A673 (cell line): ENCODE results near the gene H19. TPM values are rescaled to one million over a fixed set of nuclear protein-coding genes. Genes with fewer than 3 reads are reported as not detected.

Source experiments
- BruUV-seq: library from RNA; stranded (reverse); fragments of 400-500 nt; replicated peaks from 2 replicates; lab custom pipeline; 2021; lab: Mats Ljungman, UMichigan
- CTCF ChIA-PET: fragments of 300-600 bp; sonication (Branson Sonifier 250); formaldehyde crosslinking; loops from one replicate; lab custom pipeline; 2022; ENCODE audit warnings: antibody characterized with exemption; lab: Charles Lee
- POLR2A ChIA-PET: fragments of 300-600 bp; sonication (Branson Sonifier 250); formaldehyde crosslinking; loops from one replicate; lab custom pipeline; 2022; ENCODE audit warnings: antibody characterized with exemption; ENCODE audit not compliant: low non-redundant PET; lab: Charles Lee
- DNase-seq: peaks from one replicate; pipeline ENCODE4 v3.0.0-alpha.2; 2015; ENCODE audit warnings: low spot score
- H3K27ac ChIP-seq: fragments of 200-600 bp; sonication (generic); 2 replicates; pipeline ENCODE4 v1.5.1; 2016; ENCODE audit warnings: mixed run types, low read depth, mild to moderate bottlenecking, mixed read lengths, antibody characterized with exemption, low read length; ENCODE audit not compliant: poor library complexity, severe bottlenecking
- H3K27me3 ChIP-seq: fragments of 200-600 bp; sonication (generic); replicated peaks from 2 replicates; pipeline ENCODE4 v1.6.1; 2017; ENCODE audit warnings: mixed run types, low read depth, mild to moderate bottlenecking, mixed read lengths, antibody characterized with exemption, low read length; ENCODE audit not compliant: insufficient read depth, poor library complexity
- H3K36me3 ChIP-seq: fragments of 200-600 bp; sonication (generic); 2 replicates; pipeline ENCODE4 v1.6.1; 2016; ENCODE audit warnings: mixed run types, mild to moderate bottlenecking, mixed read lengths, antibody characterized with exemption, low read length; ENCODE audit not compliant: insufficient read depth, poor library complexity, severe bottlenecking
- H3K4me1 ChIP-seq: fragments of 200-600 bp; sonication (generic); 2 replicates; pipeline ENCODE4 v1.6.1; 2017; ENCODE audit warnings: mixed run types, mild to moderate bottlenecking, mixed read lengths, antibody characterized with exemption, low read length; ENCODE audit not compliant: insufficient read depth, poor library complexity, severe bottlenecking
- H3K4me3 ChIP-seq: fragments of 200-600 bp; sonication (generic); 2 replicates; pipeline ENCODE4 v1.5.1; 2016; ENCODE audit warnings: low read depth, mixed run types, mild to moderate bottlenecking, mixed read lengths, low read length; ENCODE audit not compliant: poor library complexity, severe bottlenecking
- H3K9me3 ChIP-seq: fragments of 200-600 bp; sonication (generic); 2 replicates; pipeline ENCODE4 v1.6.1; 2016; ENCODE audit warnings: mixed run types, low read depth, mild to moderate bottlenecking, mixed read lengths, antibody characterized with exemption, low read length; ENCODE audit not compliant: poor library complexity, severe bottlenecking
- CTCF ChIP-seq: fragments of 300-800, 200-600 bp; sonication (generic); conservative IDR thresholded peaks from 2 replicates; pipeline ENCODE4 v1.5.1; 2017; ENCODE audit warnings: low read depth, mild to moderate bottlenecking, antibody characterized with exemption, low read length, moderate library complexity, mixed read lengths
- EZH2 ChIP-seq: fragments of 200-600 bp; sonication (generic); IDR thresholded peaks from 2 replicates; pipeline ENCODE4 v1.6.1; 2017; ENCODE audit warnings: borderline replicate concordance, low read depth, mild to moderate bottlenecking, mixed read lengths, antibody characterized with exemption, low read length; ENCODE audit not compliant: poor library complexity, severe bottlenecking
- intact Hi-C: fragments of 100-400 bp; cut with micrococcal nuclease; formaldehyde crosslinking; loops from one replicate; pipeline ENCODE4 v1.10.0; 2022; ENCODE audit not compliant: unreplicated experiment
- total RNA-seq: library from RNA; stranded (reverse); gene quantifications from 2 replicates; pipeline ENCODE4 v1.2.3, GENCODE V29; 2021

Gene H19
- total RNA-seq, 1 experiment from 2014 or later = not detected

- Histone ChIP-seq H3K36me3 (no peaks in the 10 kb centered on the region), H3K9me3 (no peaks in the 10 kb centered on the region), H3K27ac (no peak overlapping the region), H3K4me3 (no peak overlapping the region), H3K27me3 (no peaks in the 10 kb centered on the region), H3K4me1 (no peaks in the 10 kb centered on the region)
- intact Hi-C loops = no loop called here
- ChIA-PET POLR2A (no interaction called here), CTCF (no interaction called here)
- no TSS peak for BruUV-seq
- DNase-seq = no peak
- TF ChIP-seq EZH2 (no peak), CTCF (no peak)
Observed at GRCh38 chr11:2039198-2039759, 41.6 kb upstream of the H19 start.

DNA sequence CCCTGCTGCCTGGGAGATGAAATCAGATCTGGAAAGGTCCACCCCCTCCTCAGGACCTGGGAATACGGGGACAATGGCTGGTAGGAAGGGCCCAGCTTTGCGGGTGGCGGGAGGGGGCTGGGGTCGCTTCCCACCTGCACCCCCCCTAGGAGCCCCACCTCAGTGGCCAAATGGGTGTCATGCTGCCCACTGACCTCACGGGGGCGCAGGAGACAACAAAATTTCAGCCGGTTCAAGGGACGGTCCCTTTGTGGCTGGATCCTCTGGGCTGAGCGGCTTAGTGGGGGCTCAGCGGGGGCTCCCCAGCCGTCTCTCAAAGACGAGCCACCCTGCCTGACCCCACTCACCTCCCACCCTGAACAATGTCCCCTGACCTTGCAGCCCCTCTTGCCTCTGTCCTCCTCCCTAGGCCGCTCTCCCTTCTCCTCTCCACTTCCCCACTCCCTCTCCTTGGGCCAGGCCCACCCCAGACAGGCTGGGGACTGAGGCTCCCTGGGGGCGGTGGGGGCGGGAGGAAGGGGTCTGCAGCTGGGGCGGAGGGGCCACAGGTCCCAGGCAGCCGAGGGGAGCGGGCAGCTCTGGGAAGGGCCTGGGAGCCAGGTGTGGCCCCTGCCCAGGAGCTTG is 39.3 kb upstream of the H19 start:
- Histone ChIP-seq H3K27ac (no peak overlapping the region), H3K9me3 (no peaks in the 10 kb centered on the region), H3K4me3 (no peak overlapping the region), H3K27me3 (no peaks in the 10 kb centered on the region), H3K4me1 (no peaks in the 10 kb centered on the region), H3K36me3 (no peaks in the 10 kb centered on the region)
- intact Hi-C loops = no loop called here
- ChIA-PET POLR2A (no interaction called here), CTCF (interaction anchor here (3.1 kb wide), 1 partner anchor 114 kb away, joined by 36 read pairs; no protein-coding TSS in a partner anchor)
- no TSS peak for BruUV-seq
- TF ChIP-seq EZH2 (no peak), CTCF (no peak)
- DNase-seq = no peak

DNA sequence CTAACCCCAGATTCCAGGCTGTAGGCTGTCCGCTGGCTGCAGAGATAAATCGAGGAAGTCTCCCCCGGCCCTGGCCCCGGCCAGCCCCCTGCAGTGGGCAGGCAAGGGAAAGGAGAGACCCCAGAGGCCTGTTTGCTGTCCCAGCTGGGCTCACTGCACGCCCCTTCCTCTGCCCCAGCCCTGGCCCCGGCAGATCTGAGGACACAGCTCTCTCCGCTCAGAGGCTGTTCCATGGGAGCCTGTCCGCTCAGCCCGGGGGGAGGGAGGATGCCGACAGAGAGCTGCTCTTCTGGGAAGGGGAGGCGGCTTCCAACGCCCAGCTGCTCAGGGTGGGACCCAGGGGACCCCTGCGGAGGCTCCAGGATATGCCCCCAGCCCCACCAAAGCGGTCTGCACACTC is 37.7 kb upstream of the H19 start:
- TF ChIP-seq EZH2 = no peak
- no peak for TF ChIP-seq CTCF
- no peak for DNase-seq
- Histone ChIP-seq H3K27me3 (no peaks in the 10 kb centered on the region), H3K4me3 (no peak overlapping the region), H3K36me3 (no peaks in the 10 kb centered on the region), H3K27ac (no peak overlapping the region), H3K4me1 (no peaks in the 10 kb centered on the region), H3K9me3 (no peaks in the 10 kb centered on the region)
- no TSS peak for BruUV-seq
- ChIA-PET CTCF (interaction anchor here (1.8 kb wide), 1 partner anchor 116 kb away, joined by 6 read pairs; no protein-coding TSS in a partner anchor), POLR2A (no interaction called here)
- intact Hi-C loops = no loop called here
